Activated T-cell treated with anti-CD3 and anti-CD28 coated beads for 1 hour (primary cell): ENCODE measurements around the gene NXN.
"Not testable (repeated sequence)": the region's sequence is repeated elsewhere in the genome, so short reads cannot be mapped to it uniquely, and the experiment has no call there.

ENCODE experiments used
- DNase-seq: peaks from one replicate; pipeline ENCODE4 v3.0.0-alpha.2; 2020; ENCODE audit warnings: low read depth

NXN gene

GRCh38 chr17:1006054-1006453, 26.5 kb upstream of the NXN start:
- no peak for DNase-seq

DNA sequence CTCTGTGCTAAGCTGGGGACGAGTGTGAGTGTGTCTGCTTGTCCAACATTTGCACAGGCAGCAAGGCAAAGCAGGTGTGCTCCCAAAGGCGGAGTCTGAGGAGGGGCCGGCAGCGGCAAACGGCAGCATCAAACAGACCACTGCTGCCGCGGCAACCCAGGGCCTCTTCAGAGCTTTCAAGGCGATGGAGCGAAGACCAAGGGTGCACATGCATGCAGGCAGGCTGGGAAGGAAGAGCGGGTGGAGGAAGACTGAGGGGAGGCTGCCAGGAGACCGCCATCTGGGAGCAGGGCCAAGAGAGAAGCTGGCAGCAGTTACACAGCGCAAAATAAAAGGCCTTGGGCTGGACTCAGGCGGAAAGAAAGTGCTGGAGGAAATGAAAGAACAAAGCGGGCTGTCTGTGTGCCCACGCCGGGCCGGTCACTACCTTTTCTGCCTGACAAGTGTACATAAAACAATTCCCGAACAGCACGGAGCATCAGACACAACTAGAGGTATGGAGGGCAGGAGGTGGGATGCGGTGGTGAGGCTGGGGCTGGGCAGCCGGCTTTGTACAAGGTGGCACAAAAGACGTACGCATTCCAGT, 25.9 kb upstream of the NXN start:
- DNase-seq, result no peak

DNA sequence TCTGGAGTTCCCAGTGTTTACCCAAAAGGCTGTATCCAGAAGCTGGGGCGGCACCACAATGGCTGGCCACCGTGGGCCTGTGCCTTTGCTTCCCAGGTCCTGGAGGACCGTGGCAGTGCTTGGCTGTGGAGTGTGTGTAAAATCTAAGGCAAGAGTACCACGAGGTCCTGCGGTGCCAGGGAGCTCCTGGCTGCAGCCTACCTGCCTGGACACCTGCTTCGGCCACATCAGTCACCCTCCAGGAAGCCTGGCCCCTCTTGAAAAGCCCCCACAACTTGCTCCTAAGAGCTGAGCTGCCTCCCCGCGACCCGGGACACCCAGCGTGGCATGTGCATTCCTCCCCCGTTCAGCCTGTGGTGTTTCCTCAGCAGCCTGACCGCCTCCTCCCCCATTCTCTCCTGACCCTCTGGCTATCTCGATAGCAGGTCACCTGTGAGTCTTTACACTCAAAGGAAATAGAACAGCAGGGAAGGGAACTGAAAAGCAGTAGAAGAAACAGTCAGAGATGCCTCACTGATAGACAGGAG, 25.3 kb upstream of the NXN start:
- no peak for DNase-seq

DNA sequence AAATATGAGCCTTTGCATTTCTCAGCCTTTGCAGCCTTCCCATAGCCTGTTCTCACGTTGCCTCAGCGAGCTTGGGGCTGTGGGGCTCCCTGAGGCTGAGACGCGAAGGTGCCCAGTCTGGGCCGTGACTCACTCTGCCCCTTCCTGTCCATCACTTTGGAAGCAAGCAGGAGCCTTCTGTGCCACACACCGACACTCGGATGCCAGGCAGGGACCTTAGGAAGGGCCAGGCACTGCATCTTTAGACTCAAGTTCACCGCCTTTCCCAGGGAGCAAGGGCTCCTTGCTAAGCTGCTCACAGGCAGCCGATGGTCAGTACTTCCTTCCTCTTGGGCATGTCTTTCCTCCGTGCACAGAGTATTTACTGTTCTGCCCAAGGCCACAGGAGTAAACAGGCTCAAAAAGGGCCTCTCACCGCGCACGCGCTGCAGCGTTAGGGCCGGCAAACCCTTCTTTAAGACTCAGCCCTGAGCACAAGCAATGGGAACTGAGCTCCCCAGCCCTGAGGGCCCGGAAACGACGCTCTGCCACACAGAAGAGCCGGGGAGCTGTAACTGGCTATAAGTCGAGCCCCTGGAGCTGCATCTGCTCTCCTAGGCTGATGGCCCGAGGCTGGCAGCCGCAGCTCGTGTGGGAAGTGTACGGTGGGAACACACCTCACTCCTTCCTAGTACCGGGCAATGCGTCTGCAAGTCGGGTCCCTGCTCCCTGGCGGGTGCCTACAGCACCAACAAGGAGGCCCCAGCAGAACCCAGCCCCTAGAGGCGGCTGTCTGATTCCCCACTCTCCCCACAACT, 24.6 kb upstream of the NXN start:
- no peak for DNase-seq

DNA sequence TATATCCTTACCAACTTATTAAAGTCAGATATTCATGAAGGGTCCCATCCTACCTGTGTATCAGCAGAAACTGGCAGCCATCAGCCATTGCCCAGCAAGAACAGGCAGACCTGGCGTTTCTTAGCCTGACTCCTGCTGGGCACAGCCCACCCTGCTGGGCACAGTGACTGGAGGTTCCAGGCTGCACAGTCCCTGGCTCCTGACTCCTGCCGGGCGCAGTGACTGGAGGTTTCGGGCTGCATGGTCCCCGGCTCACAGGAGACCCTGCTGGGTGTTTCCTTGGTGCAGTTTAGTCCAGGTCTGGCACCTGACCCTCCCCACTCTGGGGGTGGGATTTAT, 24.0 kb upstream of the NXN start:
- no peak for DNase-seq

DNA sequence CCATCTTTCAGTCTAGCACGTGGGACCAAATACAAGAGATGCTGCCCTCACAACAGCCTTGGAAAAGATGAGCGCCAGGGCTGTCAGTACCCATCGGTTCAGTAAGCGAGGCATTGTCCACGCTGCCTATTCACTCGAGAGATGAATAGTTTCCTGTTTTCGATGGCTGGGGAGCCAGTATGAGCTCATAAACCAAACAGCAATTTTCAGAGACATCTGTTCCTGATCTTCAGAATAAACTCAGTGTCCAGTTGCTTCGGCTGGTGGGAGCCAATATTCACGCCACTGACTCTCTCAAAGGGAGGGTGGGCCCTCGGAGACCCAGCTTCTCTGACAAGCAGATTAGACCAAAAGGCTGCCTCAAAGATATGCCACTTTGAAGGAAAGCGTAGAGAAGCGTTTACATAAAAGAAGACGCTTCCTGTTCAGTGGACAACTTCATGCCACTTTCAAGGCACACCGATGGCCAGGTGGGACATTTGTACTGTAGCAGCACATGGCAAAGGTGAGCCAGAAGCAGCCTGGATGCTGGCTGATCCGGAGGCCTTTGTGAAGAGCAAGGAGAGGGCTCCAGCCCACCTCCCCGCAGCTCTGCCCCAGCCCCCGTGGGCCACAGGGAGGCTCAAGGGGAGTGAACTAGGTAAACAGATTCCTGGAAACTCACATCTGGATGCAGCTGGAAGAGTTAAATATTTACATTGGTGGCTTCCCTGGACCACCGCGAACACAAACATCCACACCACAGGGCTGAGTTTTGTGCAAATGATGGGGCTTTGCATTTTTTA, 23.4 kb upstream of the NXN start:
- DNase-seq, result no peak

DNA sequence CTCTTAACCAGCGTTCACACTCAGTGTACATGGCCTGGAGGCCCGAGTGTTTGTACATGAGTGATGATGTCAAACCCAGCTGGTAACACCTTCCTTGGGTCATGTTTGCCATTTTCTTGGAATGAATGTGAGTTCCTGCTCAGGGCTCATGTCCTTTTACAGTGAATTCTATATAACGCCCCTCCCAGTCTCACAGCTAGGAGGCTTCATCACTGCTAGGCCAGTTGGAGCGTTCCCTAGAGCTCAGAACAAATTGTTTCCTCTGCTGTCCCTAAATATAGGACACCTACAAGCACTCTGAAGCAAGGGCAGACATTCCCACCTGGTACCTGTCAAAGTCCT, 22.8 kb upstream of the NXN start:
- no peak for DNase-seq

DNA sequence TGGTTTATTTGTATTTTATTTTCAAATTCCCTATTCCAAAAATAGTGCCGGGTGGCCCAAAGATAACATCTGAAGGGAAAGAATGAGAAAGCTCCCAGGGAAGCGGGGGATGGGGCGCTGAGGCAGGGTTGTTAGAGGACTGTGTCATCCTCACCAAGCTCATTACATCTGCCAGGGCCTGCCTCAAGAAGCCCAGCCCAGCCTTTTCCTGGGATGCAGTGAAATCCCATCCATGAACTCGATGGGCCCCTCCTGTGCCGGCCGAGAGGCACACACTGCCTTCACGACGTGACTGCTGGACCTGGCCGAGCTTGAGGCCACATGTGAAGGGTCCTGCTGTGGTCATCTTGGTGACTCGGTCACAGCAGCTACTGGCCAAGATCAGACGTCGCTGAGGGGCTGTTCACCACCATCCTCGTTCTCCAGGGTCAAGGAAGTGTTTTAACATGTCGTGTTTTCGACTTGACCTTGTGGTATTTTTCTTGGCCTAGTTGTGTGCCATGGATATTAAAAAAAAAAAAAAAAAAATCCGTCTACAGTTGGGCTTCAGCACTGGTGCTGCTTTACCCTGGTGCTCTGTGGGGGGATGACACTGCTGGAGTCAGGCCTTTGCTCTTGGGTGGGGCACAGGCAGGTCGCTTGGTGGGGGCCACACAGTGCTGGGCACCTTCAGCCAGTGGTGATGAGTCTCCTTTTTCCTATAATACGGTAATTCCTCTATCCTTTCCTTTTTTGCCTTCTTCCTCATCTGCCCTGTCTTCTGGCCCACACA, 22.2 kb upstream of the NXN start:
- DNase-seq, result no peak

DNA sequence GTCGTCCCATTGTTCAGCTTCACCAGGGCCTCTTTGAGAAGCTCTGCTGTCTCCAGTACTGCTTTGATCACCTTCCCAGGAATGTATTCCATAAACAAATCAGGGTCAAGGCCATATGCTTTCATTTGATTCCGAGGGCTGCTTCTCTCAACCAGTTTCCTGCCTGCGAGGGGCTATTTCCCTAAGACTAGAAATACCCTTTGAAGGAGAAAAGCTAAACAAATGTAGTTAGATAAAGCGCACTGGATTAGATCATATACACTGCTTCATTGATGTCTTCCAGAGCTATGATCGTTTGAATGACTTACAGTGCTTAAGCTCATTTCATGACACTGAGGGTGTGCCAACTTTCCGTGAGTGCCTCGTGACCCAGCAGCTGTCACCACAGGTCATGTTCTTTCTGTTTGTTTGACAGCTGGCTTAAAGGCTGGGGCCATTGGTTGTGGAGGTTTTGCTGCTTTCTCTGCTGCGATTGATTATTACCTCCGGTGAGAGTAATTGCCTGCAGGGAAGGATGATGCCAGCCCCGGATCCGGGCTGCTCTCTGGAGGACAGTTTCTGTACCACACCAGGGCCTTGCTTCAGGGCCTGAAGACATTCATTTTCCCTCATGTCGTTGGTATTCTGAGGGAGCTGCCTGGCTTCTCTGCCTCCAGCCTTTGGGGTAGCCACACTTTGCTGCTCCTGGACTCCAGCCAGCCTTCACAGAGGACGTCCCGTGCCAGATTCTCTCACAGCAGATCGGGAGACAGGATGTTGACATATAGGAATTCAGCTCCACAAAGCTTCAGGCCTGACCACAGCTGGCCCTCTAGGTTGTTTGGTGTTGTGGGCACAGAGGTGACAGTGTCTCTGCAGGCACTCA, 21.3 kb upstream of the NXN start:
- DNase-seq, result no peak

DNA sequence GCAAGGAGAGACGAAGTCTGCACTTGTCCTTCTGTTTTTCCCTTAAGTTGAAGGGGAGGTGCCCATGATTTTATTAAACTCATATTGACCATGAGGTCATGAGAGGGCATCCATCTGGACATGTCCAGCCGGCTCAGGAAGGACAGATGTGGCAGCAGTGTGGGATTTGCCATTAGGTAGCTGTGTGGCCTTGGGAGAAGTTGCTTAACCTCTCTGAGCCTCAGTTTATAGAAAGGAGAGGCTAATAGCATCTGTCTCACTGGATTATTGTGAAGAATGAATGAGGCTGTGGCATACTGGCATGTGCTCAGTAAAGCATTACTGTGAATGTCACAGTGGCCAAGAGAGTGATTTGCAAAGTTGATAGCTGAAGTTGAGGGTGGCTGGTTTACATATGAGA, 18.5 kb upstream of the NXN start:
- no peak for DNase-seq

GRCh38 chr17:996554-997344, 17.2 kb upstream of the NXN start, which contains the start of gene TIMM22:
Gene TIMM22, plus strand, starts transcription at chr17:997129. Its CDS starts 14 bp downstream, at chr17:997143.
- DNase-seq, result peak; percentile 83

DNA sequence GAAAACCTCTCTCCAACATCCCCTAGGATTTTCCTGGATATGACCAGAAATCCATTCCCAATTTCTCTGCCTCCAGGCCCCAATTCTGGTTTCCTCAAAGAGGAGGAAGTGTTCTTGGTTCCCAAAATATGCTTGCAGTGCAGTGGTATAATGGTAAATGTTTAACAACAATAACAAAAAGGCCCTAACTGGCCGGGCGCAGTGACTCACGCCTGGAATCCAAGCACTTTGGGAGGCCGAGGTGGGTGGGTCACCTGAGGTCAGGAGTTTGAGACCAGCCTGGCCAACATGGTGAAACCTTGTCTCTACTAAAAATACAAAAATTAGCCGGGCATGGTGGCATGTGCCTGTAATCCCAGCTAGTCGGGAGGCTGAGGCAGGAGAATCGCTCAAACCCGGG, 15.7 kb upstream of the NXN start:
- DNase-seq, result not testable (repeated sequence)

DNA sequence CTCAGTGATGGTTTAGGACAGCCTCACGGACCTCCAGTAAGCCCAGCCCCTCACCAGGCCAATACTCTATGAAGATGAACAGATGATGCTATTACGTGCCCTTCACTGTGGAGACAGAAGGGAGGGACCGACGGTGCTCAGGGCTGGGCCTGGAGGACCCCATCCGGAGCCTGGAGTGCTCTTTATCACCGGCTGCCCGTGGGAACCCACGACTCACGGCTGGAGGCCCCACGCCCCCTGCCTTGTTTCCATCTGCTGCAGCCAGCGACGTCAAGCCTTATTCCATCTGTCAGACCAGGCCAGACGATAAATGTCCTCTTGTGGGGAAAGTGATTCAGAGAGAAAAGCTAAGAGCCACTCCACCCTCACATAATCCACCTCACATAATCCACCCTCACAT, 13.4 kb upstream of the NXN start:
- no peak for DNase-seq

- DNase-seq, result no peak
These were observed 9.0 kb upstream of the NXN start for GRCh38 chr17:988561-988960.

GRCh38 chr17:987931-988330, 8.4 kb upstream of the NXN start:
- no peak for DNase-seq

DNA sequence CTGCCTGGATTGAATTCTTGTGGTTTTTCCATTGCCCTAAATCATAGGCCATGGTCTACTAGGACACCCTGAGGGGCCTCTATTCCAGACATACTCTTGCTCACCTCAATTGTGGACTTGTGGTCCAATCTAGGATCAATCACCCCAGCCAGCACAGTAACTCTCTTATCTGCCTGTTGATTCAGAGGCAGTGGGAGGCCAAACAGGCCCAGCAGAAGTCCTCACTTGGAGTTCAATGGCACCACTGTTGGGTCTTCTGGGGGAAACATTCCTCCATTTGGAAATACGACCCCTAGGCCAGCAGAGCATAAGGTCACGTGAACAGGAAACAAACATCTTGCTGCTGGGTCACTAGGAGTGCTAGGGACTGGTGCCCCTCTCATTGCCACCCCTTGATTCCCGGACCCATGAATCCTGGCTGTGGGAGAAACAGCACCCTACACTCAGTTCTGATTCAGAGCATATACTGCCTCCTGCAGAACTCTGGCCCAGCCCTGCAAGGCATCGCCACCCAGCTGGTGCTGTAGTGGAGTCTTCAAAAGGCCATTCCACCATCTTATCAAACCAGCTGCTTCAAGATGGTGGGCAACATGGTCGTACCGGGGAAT, 6.8 kb upstream of the NXN start:
- no peak for DNase-seq

DNA sequence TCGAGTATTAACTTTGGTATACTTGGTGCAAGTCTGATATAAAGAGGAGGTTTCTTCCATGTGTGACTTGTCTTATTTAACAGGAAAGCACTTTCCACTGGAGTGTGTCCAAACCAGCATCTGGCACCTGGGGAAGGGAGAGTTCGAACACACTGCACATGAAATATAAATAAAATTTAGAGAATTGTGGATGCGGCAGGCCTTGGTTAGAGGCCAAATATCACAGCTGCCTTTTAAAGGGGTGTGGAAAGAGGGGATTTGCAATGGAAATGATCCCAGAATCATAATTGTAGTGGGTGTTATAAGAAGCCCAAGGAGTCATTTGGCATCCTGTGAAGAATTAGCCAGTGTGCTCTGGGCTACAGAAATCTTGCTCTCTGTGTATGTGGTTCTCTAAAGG, 4.3 kb upstream of the NXN start:
- no peak for DNase-seq

DNA sequence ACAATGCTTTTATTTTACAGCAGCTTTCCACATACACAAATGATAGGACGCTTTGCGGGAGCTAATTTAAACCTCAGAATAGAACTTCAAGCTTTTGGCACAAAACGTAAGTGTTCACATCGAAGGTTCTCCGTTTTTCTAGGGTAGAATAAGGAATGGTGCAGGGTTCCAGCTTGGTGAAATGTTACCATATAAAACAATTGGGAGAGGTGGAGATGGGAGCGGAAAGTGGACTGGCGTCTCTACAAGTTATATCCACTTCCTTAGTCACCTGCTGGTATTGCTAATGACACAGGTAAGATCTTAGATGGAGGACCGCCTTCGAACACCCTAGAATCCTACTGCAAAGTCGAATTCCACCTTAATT, 1.7 kb upstream of the NXN start:
- DNase-seq, result no peak

DNA sequence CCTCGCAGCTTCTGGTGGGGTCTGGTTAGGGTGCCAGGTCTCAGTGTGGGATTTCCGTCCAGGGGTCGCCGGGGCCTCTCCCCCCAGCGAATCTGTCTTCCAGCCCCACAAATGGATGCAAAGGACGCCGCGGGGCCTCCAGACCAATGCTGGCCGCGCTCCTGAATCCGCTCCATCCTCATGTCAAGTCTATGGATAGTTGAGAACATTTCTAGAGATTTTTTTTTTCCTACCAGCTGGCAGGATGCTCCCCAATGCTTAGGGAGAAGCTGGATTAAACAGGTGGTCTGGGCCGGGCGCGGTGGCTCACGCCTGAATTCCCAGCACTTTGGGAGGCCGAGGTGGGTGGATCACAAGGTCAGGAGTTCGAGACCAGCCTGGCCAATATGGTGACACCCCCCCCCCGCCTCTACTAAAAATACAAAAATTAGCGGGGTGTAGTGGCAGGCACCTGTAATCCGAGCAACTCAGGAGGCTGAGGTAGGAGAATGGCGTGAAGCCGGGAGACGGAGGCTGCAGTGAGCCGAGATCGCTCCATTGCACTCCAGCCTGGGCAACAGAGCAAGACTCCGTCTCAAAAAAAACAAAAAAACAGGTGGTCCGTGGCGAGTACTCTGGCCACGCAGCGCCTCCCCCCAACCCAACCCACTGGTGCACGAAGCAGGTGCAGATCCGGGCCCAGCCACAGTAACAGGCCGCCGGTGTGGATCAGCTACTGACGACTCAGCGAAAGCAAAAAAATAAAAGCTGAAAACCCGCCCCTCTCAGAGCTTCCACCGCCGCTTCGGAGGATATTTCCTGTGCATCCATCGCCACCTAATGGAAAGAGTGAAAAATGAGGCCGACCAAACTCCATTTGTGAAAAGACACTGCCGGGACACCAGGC, 1.1 kb upstream of the NXN start:
- peak; percentile 57 for DNase-seq
